ENCODE data around the gene TRIO.

DNA sequence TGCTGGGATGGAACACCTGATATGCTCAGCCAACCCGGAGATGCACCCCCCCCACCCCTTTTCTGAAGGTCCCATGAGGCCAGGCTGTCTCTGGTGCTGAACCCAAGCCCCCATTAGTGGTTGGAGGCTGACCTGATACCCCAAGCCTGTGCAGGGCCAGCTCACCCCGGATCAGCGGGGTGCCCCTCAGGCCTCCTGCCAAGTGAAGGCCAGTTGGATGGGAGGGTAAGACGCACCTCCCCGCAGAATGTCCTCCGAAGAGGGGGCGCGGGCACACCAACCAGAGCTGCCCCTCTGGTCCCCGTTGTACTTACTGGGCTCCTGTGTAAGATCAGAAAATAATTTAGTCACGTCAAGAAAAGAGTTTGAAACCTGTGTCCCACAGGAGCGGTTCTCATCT lies 361.7 kb downstream of the TRIO start:
- TF ChIP-seq RARB (CRISPR knock-in tag; IDR thresholded peaks at IDR 0.05) (no peak), PPARA (CRISPR knock-in tag; IDR thresholded peaks at IDR 0.05; ENCODE audit: borderline replicate concordance) (no peak), CREB5 (CRISPR knock-in tag; IDR thresholded peaks at IDR 0.05; ENCODE audit: low read depth) (no peak), ARNTL (CRISPR knock-in tag; IDR thresholded peaks at IDR 0.05; ENCODE audit: borderline replicate concordance, low read depth) (no peak), ZNF8 (CRISPR knock-in tag; IDR thresholded peaks at IDR 0.05) (no peak), CSDC2 (CRISPR knock-in tag; IDR thresholded peaks at IDR 0.05) (no peak), SNAI2 (CRISPR knock-in tag; IDR thresholded peaks at IDR 0.05) (no peak), ZNF565 (CRISPR knock-in tag; conservative IDR thresholded peaks at IDR 0.05; ENCODE audit: low read depth) (no peak), POU6F1 (CRISPR knock-in tag; IDR thresholded peaks at IDR 0.05; ENCODE audit: borderline replicate concordance, low read depth) (no peak)
- TF ChIP-seq, protein P1, sequence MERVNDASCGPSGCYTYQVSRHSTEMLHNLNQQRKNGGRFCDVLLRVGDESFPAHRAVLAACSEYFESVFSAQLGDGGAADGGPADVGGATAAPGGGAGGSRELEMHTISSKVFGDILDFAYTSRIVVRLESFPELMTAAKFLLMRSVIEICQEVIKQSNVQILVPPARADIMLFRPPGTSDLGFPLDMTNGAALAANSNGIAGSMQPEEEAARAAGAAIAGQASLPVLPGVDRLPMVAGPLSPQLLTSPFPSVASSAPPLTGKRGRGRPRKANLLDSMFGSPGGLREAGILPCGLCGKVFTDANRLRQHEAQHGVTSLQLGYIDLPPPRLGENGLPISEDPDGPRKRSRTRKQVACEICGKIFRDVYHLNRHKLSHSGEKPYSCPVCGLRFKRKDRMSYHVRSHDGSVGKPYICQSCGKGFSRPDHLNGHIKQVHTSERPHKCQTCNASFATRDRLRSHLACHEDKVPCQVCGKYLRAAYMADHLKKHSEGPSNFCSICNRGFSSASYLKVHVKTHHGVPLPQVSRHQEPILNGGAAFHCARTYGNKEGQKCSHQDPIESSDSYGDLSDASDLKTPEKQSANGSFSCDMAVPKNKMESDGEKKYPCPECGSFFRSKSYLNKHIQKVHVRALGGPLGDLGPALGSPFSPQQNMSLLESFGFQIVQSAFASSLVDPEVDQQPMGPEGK (CRISPR knock-in tag; IDR thresholded peaks at IDR 0.05; ENCODE audit: borderline replicate concordance), result no peak
- TF ChIP-seq, protein P2, sequence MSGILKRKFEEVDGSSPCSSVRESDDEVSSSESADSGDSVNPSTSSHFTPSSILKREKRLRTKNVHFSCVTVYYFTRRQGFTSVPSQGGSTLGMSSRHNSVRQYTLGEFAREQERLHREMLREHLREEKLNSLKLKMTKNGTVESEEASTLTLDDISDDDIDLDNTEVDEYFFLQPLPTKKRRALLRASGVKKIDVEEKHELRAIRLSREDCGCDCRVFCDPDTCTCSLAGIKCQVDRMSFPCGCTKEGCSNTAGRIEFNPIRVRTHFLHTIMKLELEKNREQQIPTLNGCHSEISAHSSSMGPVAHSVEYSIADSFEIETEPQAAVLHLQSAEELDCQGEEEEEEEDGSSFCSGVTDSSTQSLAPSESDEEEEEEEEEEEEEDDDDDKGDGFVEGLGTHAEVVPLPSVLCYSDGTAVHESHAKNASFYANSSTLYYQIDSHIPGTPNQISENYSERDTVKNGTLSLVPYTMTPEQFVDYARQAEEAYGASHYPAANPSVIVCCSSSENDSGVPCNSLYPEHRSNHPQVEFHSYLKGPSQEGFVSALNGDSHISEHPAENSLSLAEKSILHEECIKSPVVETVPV (CRISPR knock-in tag; IDR thresholded peaks at IDR 0.05), result no peak
